ENCODE measurements around the gene VARS2.
"Not testable (repeated sequence)": the region's sequence is repeated elsewhere in the genome, so short reads cannot be mapped to it uniquely, and the experiment has no call there.

- not testable (repeated sequence) for TF ChIP-seq EZH2phosphoT487 (IDR thresholded peaks at IDR 0.05; ENCODE audit: low read depth, severe bottlenecking, unreplicated experiment); CTCF (IDR thresholded peaks at IDR 0.05; ENCODE audit: poor library complexity)
These were observed 55.1 kb downstream of the VARS2 start for GRCh38 chr6:30969171-30969570.
